Right lung (tissue), 10 donors: ENCODE data around the gene ANKIB1. TPM values are rescaled to one million over a fixed set of nuclear protein-coding genes. Genes with fewer than 3 reads are reported as not detected.
"Not testable (repeated sequence)": the region's sequence is repeated elsewhere in the genome, so short reads cannot be mapped to it uniquely, and the experiment has no call there.

Experiments used
- DNase-seq, 2 donors: peaks; one replicate each; pipeline ENCODE4 v3.0.0-alpha.2; 2013
- long read RNA-seq, 8 donors: transcript quantifications; one replicate each; lab custom pipeline, GENCODE V29; 2026
- polyA plus RNA-seq, 5 donors: library from polyadenylated mRNA; unstranded; fragments of 120-200 nt; gene quantifications; one replicate each; pipeline versions ENCODE4 v1.2.1 to v1.2.3, GENCODE V29; 2013; ENCODE audit warnings: inconsistent platforms in 1 of 5, low replicate concordance in 1 of 5; ENCODE audit not compliant: insufficient read length in 5 of 5, insufficient read depth in 1 of 5

Gene ANKIB1, protein sequence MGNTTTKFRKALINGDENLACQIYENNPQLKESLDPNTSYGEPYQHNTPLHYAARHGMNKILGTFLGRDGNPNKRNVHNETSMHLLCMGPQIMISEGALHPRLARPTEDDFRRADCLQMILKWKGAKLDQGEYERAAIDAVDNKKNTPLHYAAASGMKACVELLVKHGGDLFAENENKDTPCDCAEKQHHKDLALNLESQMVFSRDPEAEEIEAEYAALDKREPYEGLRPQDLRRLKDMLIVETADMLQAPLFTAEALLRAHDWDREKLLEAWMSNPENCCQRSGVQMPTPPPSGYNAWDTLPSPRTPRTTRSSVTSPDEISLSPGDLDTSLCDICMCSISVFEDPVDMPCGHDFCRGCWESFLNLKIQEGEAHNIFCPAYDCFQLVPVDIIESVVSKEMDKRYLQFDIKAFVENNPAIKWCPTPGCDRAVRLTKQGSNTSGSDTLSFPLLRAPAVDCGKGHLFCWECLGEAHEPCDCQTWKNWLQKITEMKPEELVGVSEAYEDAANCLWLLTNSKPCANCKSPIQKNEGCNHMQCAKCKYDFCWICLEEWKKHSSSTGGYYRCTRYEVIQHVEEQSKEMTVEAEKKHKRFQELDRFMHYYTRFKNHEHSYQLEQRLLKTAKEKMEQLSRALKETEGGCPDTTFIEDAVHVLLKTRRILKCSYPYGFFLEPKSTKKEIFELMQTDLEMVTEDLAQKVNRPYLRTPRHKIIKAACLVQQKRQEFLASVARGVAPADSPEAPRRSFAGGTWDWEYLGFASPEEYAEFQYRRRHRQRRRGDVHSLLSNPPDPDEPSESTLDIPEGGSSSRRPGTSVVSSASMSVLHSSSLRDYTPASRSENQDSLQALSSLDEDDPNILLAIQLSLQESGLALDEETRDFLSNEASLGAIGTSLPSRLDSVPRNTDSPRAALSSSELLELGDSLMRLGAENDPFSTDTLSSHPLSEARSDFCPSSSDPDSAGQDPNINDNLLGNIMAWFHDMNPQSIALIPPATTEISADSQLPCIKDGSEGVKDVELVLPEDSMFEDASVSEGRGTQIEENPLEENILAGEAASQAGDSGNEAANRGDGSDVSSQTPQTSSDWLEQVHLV
- 10 to 100 TPM; 31.2 to 51.1 (median 47.0) TPM for polyA plus RNA-seq
- long read RNA-seq, donor 1, partial matches to known transcripts: 13 of 14 reads
- long read RNA-seq, donor 1, other reads (novel, unspliced or antisense): 0 of 14 reads
- long read RNA-seq, donor 2, full-length matches to known transcripts: 1 of 24 reads
- long read RNA-seq, donor 2, partial matches to known transcripts: 23 of 24 reads
- long read RNA-seq, donor 2, other reads (novel, unspliced or antisense): 0 of 24 reads
- long read RNA-seq, donor 3: 0 reads
- long read RNA-seq, donor 4, full-length matches to known transcripts: 3 of 8 reads
- long read RNA-seq, donor 4, partial matches to known transcripts: 5 of 8 reads
- long read RNA-seq, donor 4, other reads (novel, unspliced or antisense): 0 of 8 reads
- long read RNA-seq, donor 5, full-length matches to known transcripts: 2 of 8 reads
- long read RNA-seq, donor 5, partial matches to known transcripts: 6 of 8 reads
- long read RNA-seq, donor 5, other reads (novel, unspliced or antisense): 0 of 8 reads
- long read RNA-seq, donor 6, full-length matches to known transcripts: 2 of 2 reads
- long read RNA-seq, donor 6, partial matches to known transcripts: 0 of 2 reads
- long read RNA-seq, donor 6, other reads (novel, unspliced or antisense): 0 of 2 reads
- long read RNA-seq, donor 7, full-length matches to known transcripts: 3 of 9 reads
- long read RNA-seq, donor 7, partial matches to known transcripts: 6 of 9 reads
- long read RNA-seq, donor 7, other reads (novel, unspliced or antisense): 0 of 9 reads
- long read RNA-seq, donor 8: 0 reads

GRCh38 chr7:92245487-92246359 is at the start of gene ANKIB1, which contains the start of gene KRIT1:
Gene ANKIB1, plus strand, starts transcription at chr7:92245974. Its CDS starts 49,005 bp downstream, at chr7:92294979.
Gene KRIT1, minus strand, starts transcription at chr7:92245914. Its CDS starts 3,779 bp downstream, at chr7:92242135.
- DNase-seq: peak; percentile 87 to 90

GRCh38 chr7:92200791-92201190 is 45.0 kb upstream of the ANKIB1 start:
- no peak for DNase-seq

GRCh38 chr7:92205987-92206386 is 39.8 kb upstream of the ANKIB1 start:
- DNase-seq: no peak

- no peak for DNase-seq
Measured at GRCh38 chr7:92206672-92207071, 39.1 kb upstream of the ANKIB1 start.

DNA sequence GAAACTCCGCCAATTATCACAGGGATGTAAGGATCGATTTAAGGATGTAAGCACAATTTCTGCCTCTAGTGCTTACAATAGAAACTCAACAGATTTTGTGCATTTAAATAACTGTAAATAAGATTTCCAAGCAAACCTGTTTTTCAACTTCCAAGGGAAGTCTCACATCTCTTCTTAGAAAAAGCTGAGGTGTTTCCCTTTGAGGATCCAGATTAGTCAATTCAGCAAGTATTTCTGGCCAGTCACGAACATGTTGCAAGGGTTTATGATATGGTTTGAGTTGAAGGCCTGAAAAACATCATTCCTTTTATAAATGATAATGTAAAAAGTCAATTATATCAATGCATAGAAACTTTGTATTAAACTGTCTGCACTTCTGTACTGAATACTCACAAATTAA is 24.0 kb upstream of the ANKIB1 start:
- no peak for DNase-seq

DNA sequence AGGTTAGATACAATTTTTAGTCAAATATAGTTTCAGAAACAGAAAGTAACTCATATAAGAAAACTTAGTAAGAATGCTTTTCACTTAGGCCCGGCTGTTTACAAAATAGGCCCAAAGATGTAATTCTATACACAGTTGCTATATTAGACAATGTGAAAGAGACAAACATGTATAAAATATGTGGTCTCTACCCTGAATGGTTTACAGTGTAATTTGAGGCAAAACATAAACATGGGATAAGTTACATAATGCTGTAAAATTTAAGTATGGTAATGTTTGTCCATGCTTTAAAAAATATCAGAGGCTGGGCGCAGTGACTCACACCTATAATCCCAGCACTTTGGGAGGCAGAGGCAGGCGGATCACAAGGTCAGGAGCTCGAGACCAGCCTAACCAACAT is 18.8 kb upstream of the ANKIB1 start:
- DNase-seq: no peak

GRCh38 chr7:92228100-92228499 is 17.7 kb upstream of the ANKIB1 start:
- no peak for DNase-seq

DNA sequence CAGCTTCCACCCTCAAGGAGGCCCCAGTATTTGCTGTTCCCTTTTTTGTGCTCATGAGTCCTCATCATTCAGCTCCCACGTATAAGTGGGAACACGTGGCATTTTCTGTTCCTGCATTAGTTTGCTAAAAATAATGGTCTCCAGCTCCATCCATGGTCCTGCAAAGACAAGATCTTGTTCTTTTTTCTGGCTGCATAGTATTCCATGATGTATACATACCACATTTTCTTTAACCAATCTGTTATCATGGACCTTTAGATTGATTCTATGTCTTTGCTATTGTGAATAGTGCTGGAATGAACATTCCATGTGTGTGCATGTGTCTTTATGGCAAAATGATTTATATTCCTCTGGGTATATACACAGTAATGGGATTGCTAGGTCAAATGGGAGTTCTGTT is 17.0 kb upstream of the ANKIB1 start:
- no peak for DNase-seq

DNA sequence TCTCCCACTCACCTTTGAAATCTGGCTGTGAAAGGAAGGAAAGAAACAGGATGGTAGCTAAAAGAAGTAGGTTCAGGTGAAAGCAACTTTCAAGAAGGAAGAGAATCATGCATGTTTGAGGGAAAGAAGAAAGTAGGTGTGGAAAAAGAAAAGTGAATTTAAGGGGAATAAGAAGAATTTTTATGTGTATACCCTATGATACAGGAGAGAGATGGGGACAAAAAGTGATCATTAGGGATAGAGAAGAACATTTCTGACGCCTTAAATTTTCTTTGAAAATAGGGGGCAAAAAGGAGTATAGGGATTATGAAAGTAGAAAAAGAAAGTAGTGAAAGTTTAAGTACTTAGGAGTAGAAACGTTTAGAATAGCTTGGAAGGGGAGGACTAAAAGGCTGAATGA is 15.2 kb upstream of the ANKIB1 start:
- DNase-seq: no peak

- DNase-seq: no peak
Measured at GRCh38 chr7:92242972-92243371, 2.8 kb upstream of the ANKIB1 start.

GRCh38 chr7:92244808-92245486 is 827 bp upstream of the ANKIB1 start:
- DNase-seq: peak in 1 of 2 donors; percentile 17

DNA sequence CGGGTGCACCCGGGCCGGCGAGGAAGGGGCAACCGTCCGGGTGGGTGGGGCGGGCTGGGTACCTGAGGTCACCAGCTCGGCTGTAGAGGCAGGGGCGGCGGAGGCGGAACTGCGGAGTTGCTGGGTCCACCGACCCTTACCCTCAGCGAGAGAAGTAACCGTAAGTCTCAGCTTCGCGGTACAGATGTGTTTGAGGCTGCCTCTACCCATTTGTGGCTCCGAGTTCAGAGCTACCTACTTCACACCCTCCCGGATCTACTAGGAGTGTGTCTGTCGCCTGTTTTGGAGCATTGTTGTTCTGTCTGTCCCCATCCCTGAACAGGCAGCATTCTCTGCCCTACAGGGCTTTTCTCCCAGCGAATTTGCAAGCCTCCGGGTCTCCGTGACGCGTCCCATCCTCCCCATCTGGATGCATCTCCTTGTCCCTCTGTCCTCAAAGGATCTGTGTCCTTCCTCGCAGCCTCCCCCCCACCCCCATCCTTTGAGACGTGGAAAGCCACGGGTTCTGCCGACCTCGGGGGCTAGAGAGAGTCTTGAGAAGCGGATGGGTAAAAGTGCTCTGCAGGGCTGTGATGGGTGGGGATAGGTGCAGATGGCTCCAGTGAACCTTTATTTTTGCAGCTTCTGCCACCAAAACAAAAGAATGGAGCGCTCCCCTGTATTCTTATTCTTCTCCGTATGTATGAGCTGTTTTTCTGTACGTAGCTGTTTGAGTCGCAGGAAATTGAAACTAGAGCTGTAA is 757 bp downstream of the ANKIB1 start:
- peak; percentile 28 to 39 for DNase-seq

DNA sequence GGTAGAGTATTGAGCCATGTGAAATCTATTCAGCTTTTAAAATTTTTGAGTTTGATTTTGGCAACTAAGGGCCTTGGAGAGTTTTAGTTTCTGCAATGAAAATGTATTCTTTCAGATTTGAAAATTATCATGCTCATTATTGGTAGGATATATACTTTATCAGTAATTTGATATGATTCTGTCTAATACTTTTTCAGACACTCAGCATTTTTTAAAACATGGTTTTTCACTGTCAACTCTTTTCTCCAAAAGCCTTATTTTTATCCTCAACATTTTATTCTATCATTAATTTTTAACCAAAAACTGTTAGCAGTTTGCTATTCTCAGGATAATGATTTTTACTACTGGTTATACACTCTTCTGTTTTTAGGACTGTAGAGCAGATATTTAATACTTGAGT is 4.8 kb downstream of the ANKIB1 start:
- no peak for DNase-seq

DNA sequence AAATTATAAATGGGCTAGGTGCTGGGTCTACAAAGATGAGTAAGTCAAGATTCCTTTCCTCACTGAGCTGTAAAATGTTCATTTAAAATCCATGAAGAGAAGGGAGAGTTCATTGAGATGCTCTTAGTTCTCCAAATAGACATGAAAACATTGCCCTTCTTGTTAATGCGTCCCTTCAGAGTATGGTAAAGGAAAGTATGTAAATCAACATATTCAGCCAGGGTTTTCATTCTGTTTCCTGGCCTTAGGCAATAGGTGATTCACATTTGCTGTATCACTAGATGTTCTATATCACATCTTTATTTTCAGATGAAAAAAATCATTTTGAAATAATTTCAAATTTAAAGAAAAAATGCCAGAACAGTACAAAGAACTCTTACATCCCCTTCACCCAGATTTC is 5.4 kb downstream of the ANKIB1 start:
- DNase-seq: no peak

GRCh38 chr7:92253251-92253650 is 7.5 kb downstream of the ANKIB1 start:
- no peak for DNase-seq

- not testable (repeated sequence) for DNase-seq
Measured at GRCh38 chr7:92254800-92255199, 9.0 kb downstream of the ANKIB1 start.

DNA sequence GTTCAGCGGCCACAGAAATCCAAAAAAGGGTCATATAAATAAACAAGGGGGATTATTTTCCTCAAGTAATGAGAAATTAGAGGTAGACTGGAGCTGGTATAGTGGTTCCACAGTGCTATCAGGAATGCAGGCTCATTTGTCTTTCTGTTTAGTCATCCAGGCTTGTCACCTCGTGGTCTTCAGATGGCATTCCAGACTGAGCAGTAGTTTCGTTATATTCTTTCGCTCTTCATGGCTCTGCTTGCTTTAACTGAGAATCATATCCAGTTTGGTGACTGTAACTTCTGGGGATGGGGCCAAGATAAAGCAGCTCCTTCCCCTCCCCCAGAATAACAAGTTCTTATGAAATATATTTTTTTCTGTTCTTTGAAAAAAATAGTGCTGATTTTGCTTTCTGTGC is 9.5 kb downstream of the ANKIB1 start:
- no peak for DNase-seq

DNA sequence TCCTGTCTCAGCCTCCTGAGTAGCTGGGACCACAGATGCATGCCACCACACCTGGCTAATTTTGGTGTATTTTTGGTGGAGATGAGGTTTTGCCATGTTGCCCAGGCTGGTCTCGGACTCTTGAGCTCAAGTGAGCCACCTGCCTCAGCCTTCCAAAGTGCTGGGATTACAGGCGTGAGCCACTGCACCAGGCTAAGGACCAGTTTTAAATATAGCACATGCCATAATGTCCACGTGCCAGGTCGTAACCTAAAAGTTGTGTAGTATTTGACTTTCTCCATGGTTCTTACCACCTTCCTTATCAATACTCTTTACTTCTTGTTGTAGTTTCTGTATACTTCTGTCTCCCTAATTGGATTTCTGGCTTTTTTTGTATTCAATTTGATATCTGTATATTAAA is 13.3 kb downstream of the ANKIB1 start:
- DNase-seq: no peak
